SU-DHL-6 (cell line): ENCODE results near the gene CPHXL2.

ENCODE experiments used
- H2AFZ ChIP-seq: fragments of 200-600 bp; sonication (generic); 2 replicates; pipeline ENCODE4 v1.6.1; 2014; ENCODE audit warnings: low read depth, mild to moderate bottlenecking, moderate library complexity, mixed read lengths, antibody characterized with exemption, low read length; ENCODE audit not compliant: severe bottlenecking
- H3F3A ChIP-seq: fragments of 200-600 bp; shearing (Covaris generic); 2 replicates; pipeline ENCODE4 v1.6.0; 2016; ENCODE audit warnings: antibody characterized with exemption, mild to moderate bottlenecking; ENCODE audit not compliant: insufficient read depth
- H3K27ac ChIP-seq: fragments of 200-600 bp; sonication (generic); 2 replicates; pipeline ENCODE4 v1.5.1; 2016; ENCODE audit warnings: low read depth, mild to moderate bottlenecking, low read length, moderate library complexity, mixed read lengths
- H3K27me3 ChIP-seq: fragments of 200-600 bp; sonication (generic), shearing (Covaris generic); 2 replicates; pipeline ENCODE4 v1.6.0; 2014; ENCODE audit warnings: mild to moderate bottlenecking, low read length
- H3K36me3 ChIP-seq: fragments of 200-600 bp; sonication (generic); 2 replicates; pipeline ENCODE4 v1.6.1; 2014; ENCODE audit warnings: mild to moderate bottlenecking, low read length, mixed read lengths
- H3K4me2 ChIP-seq: fragments of 300-600, 200-600 bp; shearing (Covaris generic), sonication (generic); 2 replicates; pipeline ENCODE4 v1.6.0; 2014; ENCODE audit warnings: low read length, low read depth, mild to moderate bottlenecking; ENCODE audit not compliant: poor library complexity, severe bottlenecking
- H3K4me3 ChIP-seq: fragments of 200-600 bp; sonication (generic); 2 replicates; pipeline ENCODE4 v1.5.1; 2014; ENCODE audit warnings: antibody characterized with exemption, low read length, mild to moderate bottlenecking, mixed read lengths; ENCODE audit not compliant: insufficient read depth, poor library complexity, severe bottlenecking
- H3K79me2 ChIP-seq: fragments of 200-600 bp; sonication (generic); 2 replicates; pipeline ENCODE4 v1.6.1; 2014; ENCODE audit warnings: mild to moderate bottlenecking, low read length, moderate library complexity; ENCODE audit not compliant: insufficient read depth
- H3K9ac ChIP-seq: fragments of 200-600 bp; sonication (generic); 2 replicates; pipeline ENCODE4 v1.7.0; 2014; ENCODE audit warnings: mild to moderate bottlenecking, low read length
- H3K9me2 ChIP-seq: fragments of 200-600 bp; sonication (generic); replicated peaks from 2 replicates; pipeline ENCODE4 v1.6.1; 2014; ENCODE audit warnings: low read length; ENCODE audit not compliant: insufficient read depth
- H3K9me3 ChIP-seq: fragments of 200-600 bp; sonication (generic); 2 replicates; pipeline ENCODE4 v1.6.1; 2014; ENCODE audit warnings: low read length, mixed read lengths; ENCODE audit not compliant: insufficient read depth
- H4K20me1 ChIP-seq: fragments of 200-600 bp; sonication (generic); 2 replicates; pipeline ENCODE4 v1.6.1; 2014; ENCODE audit warnings: low read depth, mild to moderate bottlenecking, antibody characterized with exemption, low read length, moderate library complexity, mixed read lengths
- EZH2phosphoT487 ChIP-seq: fragments of 200-600 bp; sonication (generic), shearing (Covaris generic); conservative IDR thresholded peaks from 2 replicates; pipeline ENCODE4 v1.6.1; 2018; ENCODE audit warnings: mild to moderate bottlenecking, antibody characterized with exemption, low read length, moderate library complexity, mixed read lengths
- TF ChIP-seq, protein P1 (sequence below): fragments of 200-600 bp; sonication (generic); IDR thresholded peaks from one replicate; pipeline ENCODE4 v1.5.1; 2017; ENCODE audit warnings: antibody characterized with exemption, mild to moderate bottlenecking, low read length, moderate library complexity; ENCODE audit not compliant: insufficient read depth, poor library complexity, severe bottlenecking

CPHXL2 gene

GRCh38 chr16:75640598-75640997 is 36.2 kb downstream of the CPHXL2 start:
- H3K4me2 ChIP-seq = no peak overlapping the region
- H3K36me3 ChIP-seq = peaks cover 30% of the 10 kb centered on the region; the same call in 1 of the 2 replicates
- H3K27me3 ChIP-seq = no peaks in the 10 kb centered on the region
- H3K4me3 ChIP-seq = no peak overlapping the region
- no peaks in the 10 kb centered on the region for H3K9me2 ChIP-seq
- no peak for TF ChIP-seq EZH2phosphoT487
- TF ChIP-seq, protein P1, sequence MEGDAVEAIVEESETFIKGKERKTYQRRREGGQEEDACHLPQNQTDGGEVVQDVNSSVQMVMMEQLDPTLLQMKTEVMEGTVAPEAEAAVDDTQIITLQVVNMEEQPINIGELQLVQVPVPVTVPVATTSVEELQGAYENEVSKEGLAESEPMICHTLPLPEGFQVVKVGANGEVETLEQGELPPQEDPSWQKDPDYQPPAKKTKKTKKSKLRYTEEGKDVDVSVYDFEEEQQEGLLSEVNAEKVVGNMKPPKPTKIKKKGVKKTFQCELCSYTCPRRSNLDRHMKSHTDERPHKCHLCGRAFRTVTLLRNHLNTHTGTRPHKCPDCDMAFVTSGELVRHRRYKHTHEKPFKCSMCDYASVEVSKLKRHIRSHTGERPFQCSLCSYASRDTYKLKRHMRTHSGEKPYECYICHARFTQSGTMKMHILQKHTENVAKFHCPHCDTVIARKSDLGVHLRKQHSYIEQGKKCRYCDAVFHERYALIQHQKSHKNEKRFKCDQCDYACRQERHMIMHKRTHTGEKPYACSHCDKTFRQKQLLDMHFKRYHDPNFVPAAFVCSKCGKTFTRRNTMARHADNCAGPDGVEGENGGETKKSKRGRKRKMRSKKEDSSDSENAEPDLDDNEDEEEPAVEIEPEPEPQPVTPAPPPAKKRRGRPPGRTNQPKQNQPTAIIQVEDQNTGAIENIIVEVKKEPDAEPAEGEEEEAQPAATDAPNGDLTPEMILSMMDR = no peak
- no peaks in the 10 kb centered on the region; the same call in 1 of the 2 replicates for H4K20me1 ChIP-seq
- H3K79me2 ChIP-seq = peaks cover 55% of the 10 kb centered on the region
- no peak overlapping the region for H3K27ac ChIP-seq
- no peaks in the 10 kb centered on the region for H3F3A ChIP-seq
- no peak overlapping the region for H2AFZ ChIP-seq
- H3K9ac ChIP-seq = no peak overlapping the region
- no peaks in the 10 kb centered on the region for H3K9me3 ChIP-seq

- Histone ChIP-seq H3K9me2 (no peaks in the 10 kb centered on the region), H3K27ac (no peak overlapping the region), H3K9me3 (no peaks in the 10 kb centered on the region), H3K9ac (no peak overlapping the region), H3K79me2 (peaks cover 11% of the 10 kb centered on the region; the same call in 1 of the 2 replicates), H3K27me3 (no peaks in the 10 kb centered on the region), H2AFZ (no peak overlapping the region), H3K4me2 (no peak overlapping the region), H3K36me3 (peaks cover 40% of the 10 kb centered on the region; the same call in 1 of the 2 replicates), H3K4me3 (no peak overlapping the region), H4K20me1 (no peaks in the 10 kb centered on the region), H3F3A (no peaks in the 10 kb centered on the region)
- TF ChIP-seq, protein P1 = no peak
- TF ChIP-seq EZH2phosphoT487 = no peak
Measured at GRCh38 chr16:75635036-75635435, 41.8 kb downstream of the CPHXL2 start.

DNA sequence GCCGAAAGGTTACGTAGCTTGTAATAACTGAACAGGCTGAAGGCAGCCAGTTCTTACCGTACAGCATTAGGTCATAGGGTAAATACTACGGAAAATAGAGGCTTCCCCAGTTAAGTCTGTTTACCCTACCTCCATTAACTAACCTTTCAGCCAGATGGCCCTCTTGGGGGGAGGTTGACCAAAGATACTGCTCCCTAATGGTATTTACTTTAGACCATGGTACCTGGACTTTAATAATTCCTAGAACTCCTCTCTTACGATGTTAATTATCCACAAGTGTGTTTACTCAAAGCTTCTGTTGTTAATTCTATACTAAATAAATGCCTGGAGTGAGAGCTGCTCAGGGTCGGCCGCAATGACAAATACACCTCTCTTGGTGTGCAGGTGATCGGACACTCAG is 44.0 kb downstream of the CPHXL2 start:
- no peak overlapping the region for H3K9ac ChIP-seq
- H3K4me2 ChIP-seq = no peak overlapping the region
- H3K79me2 ChIP-seq = 0 out of 2 replicates have a peak, but pooled peaks cover 5% of the 10 kb centered on the region
- H4K20me1 ChIP-seq = no peaks in the 10 kb centered on the region
- H3K27ac ChIP-seq = no peak overlapping the region
- peaks cover 2% of the 10 kb centered on the region; the same call in 1 of the 2 replicates for H3F3A ChIP-seq
- H3K4me3 ChIP-seq = no peak overlapping the region
- H3K36me3 ChIP-seq = peaks cover 37% of the 10 kb centered on the region; the same call in 1 of the 2 replicates
- no peaks in the 10 kb centered on the region for H3K9me2 ChIP-seq
- H3K27me3 ChIP-seq = no peaks in the 10 kb centered on the region
- TF ChIP-seq, protein P1 = no peak
- TF ChIP-seq EZH2phosphoT487 = no peak
- H2AFZ ChIP-seq = no peak overlapping the region
- no peaks in the 10 kb centered on the region for H3K9me3 ChIP-seq

- Histone ChIP-seq H3K4me2 (no peak overlapping the region), H4K20me1 (no peaks in the 10 kb centered on the region), H3K9me3 (no peaks in the 10 kb centered on the region), H3K9me2 (no peaks in the 10 kb centered on the region), H3K9ac (no peak overlapping the region), H3F3A (peaks cover 20% of the 10 kb centered on the region), H3K27ac (no peak overlapping the region), H3K36me3 (peaks cover 23% of the 10 kb centered on the region), H3K4me3 (no peak overlapping the region), H3K79me2 (no peaks in the 10 kb centered on the region), H2AFZ (no peak overlapping the region), H3K27me3 (no peaks in the 10 kb centered on the region)
- TF ChIP-seq, protein P1 = no peak
- no peak for TF ChIP-seq EZH2phosphoT487
Measured at GRCh38 chr16:75630052-75630451, 46.8 kb downstream of the CPHXL2 start.
